HG02759 (cell line): ENCODE measurements around the gene AGTRAP.

ENCODE experiments used
- ATAC-seq: cut with Tn5 transposase; IDR thresholded peaks from one replicate; pipeline ENCODE4 v1.9.1; 2021; ENCODE audit warnings: mild to moderate bottlenecking, moderate library complexity; ENCODE audit not compliant: unreplicated experiment

AGTRAP gene

GRCh38 chr1:11705596-11705995, 30.3 kb upstream of the AGTRAP start:
- no peak for ATAC-seq

GRCh38 chr1:11706292-11706691, 29.6 kb upstream of the AGTRAP start:
- no peak for ATAC-seq

- ATAC-seq = no peak
Observed at GRCh38 chr1:11707621-11708276, 28.2 kb upstream of the AGTRAP start.

- ATAC-seq = no peak
Observed at GRCh38 chr1:11708554-11709350, 27.2 kb upstream of the AGTRAP start.

- no peak for ATAC-seq
Observed at GRCh38 chr1:11711490-11711889, 24.4 kb upstream of the AGTRAP start.

- no peak for ATAC-seq
Observed at GRCh38 chr1:11712285-11712684, 23.7 kb upstream of the AGTRAP start.

- no peak for ATAC-seq
Observed at GRCh38 chr1:11713095-11713494, 22.8 kb upstream of the AGTRAP start.

GRCh38 chr1:11714831-11715575, 20.9 kb upstream of the AGTRAP start:
- no peak for ATAC-seq

GRCh38 chr1:11719313-11720032, 16.5 kb upstream of the AGTRAP start:
- peak; percentile 52 for ATAC-seq

- no peak for ATAC-seq
Observed at GRCh38 chr1:11720033-11720376, 15.9 kb upstream of the AGTRAP start.

- no peak for ATAC-seq
Observed at GRCh38 chr1:11720525-11720924, 15.4 kb upstream of the AGTRAP start.

GRCh38 chr1:11721311-11721710, 14.6 kb upstream of the AGTRAP start:
- no peak for ATAC-seq

- ATAC-seq = no peak
Observed at GRCh38 chr1:11722538-11722937, 13.4 kb upstream of the AGTRAP start.

GRCh38 chr1:11725616-11726015, 10.3 kb upstream of the AGTRAP start:
- ATAC-seq = no peak

GRCh38 chr1:11727119-11727518, 8.8 kb upstream of the AGTRAP start:
- ATAC-seq = no peak

- ATAC-seq = no peak
Observed at GRCh38 chr1:11728126-11728806, 7.7 kb upstream of the AGTRAP start.

GRCh38 chr1:11729155-11729497, 6.8 kb upstream of the AGTRAP start:
- ATAC-seq = no peak

- ATAC-seq = no peak
Observed at GRCh38 chr1:11729498-11730428, 6.2 kb upstream of the AGTRAP start.

- no peak for ATAC-seq
Observed at GRCh38 chr1:11730429-11730891, 5.5 kb upstream of the AGTRAP start.
